Upper lobe of left lung (tissue), 6 donors: ENCODE results near the gene LRRC61. TPM values are rescaled to one million over a fixed set of nuclear protein-coding genes. Genes with fewer than 3 reads are reported as not detected.
A peak's percentile ranks its signal among the peaks of the same experiment; 100 is the strongest.

Experiments used
- ATAC-seq, 2 donors: fragments of 200-7000 bp; cut with Tn5 transposase; one replicate each; pipeline ENCODE4 v1.9.1; 2022; ENCODE audit warnings: mild to moderate bottlenecking in 2 of 2, moderate library complexity in 2 of 2; ENCODE audit not compliant: low FRiP score in 2 of 2
- DNase-seq, 2 donors: peaks; one replicate each; pipeline ENCODE4 v3.0.0-alpha.2; 2019 to 2020
- H3K27ac ChIP-seq, 4 donors: fragments of 200-600 bp; sonication (generic); one replicate each; pipeline ENCODE4 v1.5.1; 2016 to 2019
- H3K27me3 ChIP-seq, 4 donors: fragments of 200-600 bp; sonication (generic); one replicate each; pipeline ENCODE4 v1.5.1; 2017 to 2019
- H3K36me3 ChIP-seq, 4 donors: fragments of 200-600 bp; sonication (generic); one replicate each; pipeline ENCODE4 v1.5.1; 2016 to 2019
- H3K4me1 ChIP-seq, 4 donors: fragments of 200-600 bp; sonication (generic); one replicate each; pipeline ENCODE4 v1.5.1; 2018 to 2019
- H3K4me3 ChIP-seq, 4 donors: fragments of 200-600 bp; sonication (generic); one replicate each; pipeline ENCODE4 v1.5.1; 2017 to 2019; ENCODE audit warnings: mild to moderate bottlenecking in 2 of 4, moderate library complexity in 1 of 4
- H3K9me3 ChIP-seq, 4 donors: fragments of 200-600 bp; sonication (generic); one replicate each; pipeline ENCODE4 v1.5.1; 2018 to 2019
- EP300 ChIP-seq, 4 donors: sonication (generic); formaldehyde crosslinking; IDR thresholded peaks; one replicate each; pipeline ENCODE4 v1.5.1; 2017; ENCODE audit warnings: antibody characterized with exemption in 4 of 4, control low read depth in 2 of 4
- POLR2A ChIP-seq, 4 donors: fragments of 450-650 bp; IDR thresholded peaks; one replicate each; pipeline ENCODE4 v1.5.1; 2016 to 2017; ENCODE audit warnings: antibody characterized with exemption in 4 of 4, mild to moderate bottlenecking in 2 of 4
- POLR2AphosphoS5 ChIP-seq, 2 donors: sonication (generic); formaldehyde crosslinking; IDR thresholded peaks; one replicate each; pipeline ENCODE4 v1.5.1; 2017; ENCODE audit warnings: antibody characterized with exemption in 2 of 2
- WGBS, 2 donors: methylation state at CpG; one replicate each; pipeline ENCODE4 v1.1.5; 2017 to 2018; 5-methylcytosine and 5-hydroxymethylcytosine counted together
- total RNA-seq, 6 donors: library from RNA; depleted of rRNA in 4 of 6; stranded (reverse); fragments of >200 nt in 4 of 6; gene quantifications; one replicate each; pipeline versions ENCODE4 v1.1.0 to v1.2.1, GENCODE V29; 2016 to 2021
- TF ChIP-seq, protein P1 (sequence below), 6 experiments: fragments of 450-650 bp in 4 of 6; fragments of 200-600 bp in 2 of 6; sonication (generic) in 2 of 6; IDR thresholded peaks; one replicate each; pipeline ENCODE4 v1.5.1; 2016 to 2019; ENCODE audit warnings: antibody characterized with exemption in 6 of 6
- donor health status: DM: no; HTN: no; CAD: no; lungs with moderate emphysema.
- donor health status: DM: no; HTN: yes; CAD: no; lungs with severe emphysema.

Gene LRRC61
- total RNA-seq, 6 donors from 2014 or later: 15.4 to 31.4 (median 19.2) TPM

DNA sequence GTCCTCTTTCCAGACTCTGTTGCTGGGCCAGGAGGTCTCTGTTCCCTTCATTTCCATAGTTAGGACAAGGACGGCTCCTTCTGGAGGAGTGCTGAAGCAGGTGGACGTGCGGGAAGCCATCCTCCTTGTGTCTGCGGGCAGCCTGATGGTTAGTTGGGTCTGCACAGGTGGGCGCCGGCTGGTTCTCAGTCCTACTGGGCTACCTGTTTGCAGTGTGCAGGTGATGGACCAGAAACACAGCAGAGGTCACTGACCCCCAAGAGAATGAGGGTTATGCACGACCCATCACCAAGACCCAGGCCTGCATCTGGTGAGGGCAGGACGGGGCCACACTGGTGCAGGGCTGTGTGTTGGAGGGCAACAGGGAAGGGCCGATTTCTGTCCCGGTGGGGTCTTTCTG lies 10.5 kb downstream of the LRRC61 start:
- H3K27ac ChIP-seq: no peak overlapping the region
- TF ChIP-seq, protein P1, sequence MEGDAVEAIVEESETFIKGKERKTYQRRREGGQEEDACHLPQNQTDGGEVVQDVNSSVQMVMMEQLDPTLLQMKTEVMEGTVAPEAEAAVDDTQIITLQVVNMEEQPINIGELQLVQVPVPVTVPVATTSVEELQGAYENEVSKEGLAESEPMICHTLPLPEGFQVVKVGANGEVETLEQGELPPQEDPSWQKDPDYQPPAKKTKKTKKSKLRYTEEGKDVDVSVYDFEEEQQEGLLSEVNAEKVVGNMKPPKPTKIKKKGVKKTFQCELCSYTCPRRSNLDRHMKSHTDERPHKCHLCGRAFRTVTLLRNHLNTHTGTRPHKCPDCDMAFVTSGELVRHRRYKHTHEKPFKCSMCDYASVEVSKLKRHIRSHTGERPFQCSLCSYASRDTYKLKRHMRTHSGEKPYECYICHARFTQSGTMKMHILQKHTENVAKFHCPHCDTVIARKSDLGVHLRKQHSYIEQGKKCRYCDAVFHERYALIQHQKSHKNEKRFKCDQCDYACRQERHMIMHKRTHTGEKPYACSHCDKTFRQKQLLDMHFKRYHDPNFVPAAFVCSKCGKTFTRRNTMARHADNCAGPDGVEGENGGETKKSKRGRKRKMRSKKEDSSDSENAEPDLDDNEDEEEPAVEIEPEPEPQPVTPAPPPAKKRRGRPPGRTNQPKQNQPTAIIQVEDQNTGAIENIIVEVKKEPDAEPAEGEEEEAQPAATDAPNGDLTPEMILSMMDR (IDR thresholded peaks at IDR 0.05): no peak
- TF ChIP-seq POLR2A (IDR thresholded peaks at IDR 0.05) (no peak), EP300 (IDR thresholded peaks at IDR 0.05) (no peak), POLR2AphosphoS5 (IDR thresholded peaks at IDR 0.05) (no peak)
- H3K9me3 ChIP-seq: no peaks in the 10 kb centered on the region
- peaks cover 0 to 16% (median 5%) of the 10 kb centered on the region in 4 donors for H3K4me1 ChIP-seq
- H3K36me3 ChIP-seq: peaks cover 0 to 26% (median 8%) of the 10 kb centered on the region in 4 donors
- DNase-seq (no peak), ATAC-seq (no peak)
- 92 to 94% methylated on average over 9 to 10 of the region's 10 CpGs for WGBS, 2 donors
- H3K27me3 ChIP-seq: no peaks in the 10 kb centered on the region
- no peak overlapping the region for H3K4me3 ChIP-seq

DNA sequence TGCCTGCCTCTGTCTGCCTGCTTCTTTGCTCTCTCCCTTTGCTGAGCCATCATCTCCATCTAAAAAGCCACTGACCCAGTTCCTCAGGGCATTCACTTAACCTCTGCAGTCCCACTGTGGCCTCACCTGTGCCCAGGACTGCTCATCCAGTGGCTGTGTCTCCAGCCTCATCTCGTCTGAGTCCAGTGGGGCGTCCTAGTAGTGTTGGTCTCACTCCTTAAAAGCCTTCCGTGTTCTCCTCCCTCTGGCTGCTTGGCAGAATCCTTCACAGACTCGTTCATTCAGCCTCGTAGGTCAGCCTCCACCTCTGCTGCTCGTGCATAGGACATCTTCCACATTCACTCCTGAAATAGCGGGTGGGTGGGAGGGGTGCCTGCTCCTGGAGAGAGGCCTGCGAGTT lies 11.0 kb downstream of the LRRC61 start:
- Histone ChIP-seq H3K9me3 (no peaks in the 10 kb centered on the region), H3K27ac (peak overlapping the region in 1 of 4 donors; percentile 56), H3K4me1 (peaks cover 3 to 16% (median 5%) of the 10 kb centered on the region in 4 donors), H3K36me3 (peaks cover 0 to 21% (median 7%) of the 10 kb centered on the region in 4 donors), H3K27me3 (no peaks in the 10 kb centered on the region), H3K4me3 (no peak overlapping the region)
- no peak for DNase-seq
- TF ChIP-seq EP300 (IDR thresholded peaks at IDR 0.05) (no peak), POLR2A (IDR thresholded peaks at IDR 0.05) (no peak), POLR2AphosphoS5 (IDR thresholded peaks at IDR 0.05) (no peak)
- TF ChIP-seq, protein P1 (IDR thresholded peaks at IDR 0.05): no peak
- 90 to 97% methylated on average over 7 to 8 of the region's 8 CpGs for WGBS, 2 donors
- no peak for ATAC-seq

DNA sequence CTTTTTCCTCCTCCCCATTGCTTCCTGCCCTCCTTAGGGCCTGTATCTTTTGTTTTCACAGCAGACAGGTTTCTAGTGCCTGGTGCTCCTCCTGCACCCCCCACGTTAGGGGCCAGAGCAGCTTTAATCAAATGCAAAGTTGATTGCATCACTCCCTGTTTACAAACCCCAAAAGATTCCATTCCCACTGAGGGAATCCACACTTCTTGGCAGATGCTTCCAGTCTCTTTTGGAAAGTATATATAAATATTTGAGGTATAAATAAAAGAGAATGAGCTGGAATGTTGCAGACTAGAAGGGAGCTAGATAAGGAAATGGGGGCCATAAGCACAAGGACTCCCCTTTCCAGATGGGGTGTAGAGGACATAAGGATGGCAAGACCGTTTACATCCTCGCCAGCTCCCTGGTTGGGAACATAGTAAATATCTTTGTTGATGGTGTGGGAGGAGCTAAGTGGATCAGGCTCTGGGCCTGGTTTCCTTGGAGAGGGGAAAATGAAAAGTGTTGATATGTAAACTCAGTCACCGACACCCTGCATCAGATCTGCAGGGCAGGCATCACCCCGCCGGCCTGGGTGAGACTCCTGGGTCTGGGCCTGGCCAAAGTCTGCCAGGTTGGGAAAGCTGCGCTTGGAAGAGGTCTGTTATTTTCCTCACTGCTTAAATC lies 12.1 kb downstream of the LRRC61 start:
- TF ChIP-seq POLR2A (IDR thresholded peaks at IDR 0.05): peak in 1 of 4 donors; percentile 26
- TF ChIP-seq, protein P1 (IDR thresholded peaks at IDR 0.05): no peak
- Histone ChIP-seq H3K9me3 (no peaks in the 10 kb centered on the region), H3K36me3 (peaks cover 0 to 12% (median 2%) of the 10 kb centered on the region in 4 donors), H3K27me3 (peaks cover 0 to 4% (median 1%) of the 10 kb centered on the region in 4 donors), H3K4me3 (no peak overlapping the region), H3K27ac (peak overlapping the region in 2 of 4 donors; percentile 23 to 61), H3K4me1 (peaks cover 6 to 18% (median 13%) of the 10 kb centered on the region in 4 donors)
- WGBS, 2 donors: 56 to 64% methylated on average over 5 to 7 of the region's 7 CpGs
- no peak for DNase-seq
- ATAC-seq: no peak

DNA sequence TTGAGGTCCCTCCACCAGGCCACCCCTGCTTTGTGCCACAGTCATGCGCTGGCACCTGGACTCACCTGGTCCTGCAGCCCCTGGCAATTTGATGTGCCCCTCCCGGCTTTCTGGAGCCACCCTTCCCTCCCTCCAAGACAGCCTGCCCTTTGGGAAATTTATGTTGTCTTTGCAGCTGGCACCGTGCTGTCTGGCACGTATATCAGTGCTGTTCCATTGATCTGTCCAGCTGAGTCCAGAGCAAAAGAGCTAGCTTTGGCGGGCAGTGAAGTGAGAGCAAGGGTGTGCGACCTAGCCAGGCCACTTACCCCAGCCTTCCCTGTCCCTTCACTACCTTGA lies 12.6 kb downstream of the LRRC61 start:
- 75 to 82% methylated on average over 6 of the region's 6 CpGs for WGBS, 2 donors
- peak overlapping the region in 3 of 4 donors; percentile 23 to 61 (median 46) for H3K27ac ChIP-seq
- TF ChIP-seq EP300 (IDR thresholded peaks at IDR 0.05) (no peak), POLR2AphosphoS5 (IDR thresholded peaks at IDR 0.05) (no peak), POLR2A (IDR thresholded peaks at IDR 0.05) (no peak)
- TF ChIP-seq, protein P1 (IDR thresholded peaks at IDR 0.05): no peak
- H3K36me3 ChIP-seq: peaks cover 0 to 7% (median 0%) of the 10 kb centered on the region in 4 donors
- DNase-seq (no peak), ATAC-seq (no peak)
- no peaks in the 10 kb centered on the region for H3K9me3 ChIP-seq
- peaks cover 0 to 8% (median 4%) of the 10 kb centered on the region in 4 donors for H3K27me3 ChIP-seq
- H3K4me1 ChIP-seq: peaks cover 6 to 23% (median 18%) of the 10 kb centered on the region in 4 donors
- H3K4me3 ChIP-seq: no peak overlapping the region

DNA sequence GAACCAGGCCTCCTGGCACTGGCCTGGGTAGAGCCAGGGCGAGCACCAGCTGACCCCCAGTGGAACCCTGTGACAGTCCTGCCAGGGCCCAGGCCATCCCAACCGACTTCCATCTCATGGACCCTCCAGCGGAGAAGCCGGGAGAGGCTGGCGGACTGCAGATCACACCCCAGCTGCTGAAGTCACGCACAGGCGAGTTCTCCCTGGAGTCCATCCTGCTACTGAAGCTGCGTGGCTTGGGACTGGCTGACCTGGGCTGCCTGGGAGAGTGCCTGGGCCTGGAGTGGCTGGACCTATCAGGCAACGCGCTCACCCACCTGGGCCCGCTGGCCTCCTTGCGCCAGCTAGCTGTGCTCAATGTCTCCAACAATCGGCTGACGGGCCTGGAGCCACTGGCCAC lies 13.6 kb downstream of the LRRC61 start:
- H3K27ac ChIP-seq: peak overlapping the region in 2 of 4 donors; percentile 35 to 46

More for the DNA sequence above, 13.6 kb downstream of the LRRC61 start:
- TF ChIP-seq, protein P1 (IDR thresholded peaks at IDR 0.05): no peak
- TF ChIP-seq POLR2AphosphoS5 (IDR thresholded peaks at IDR 0.05) (no peak), EP300 (IDR thresholded peaks at IDR 0.05) (no peak), POLR2A (IDR thresholded peaks at IDR 0.05) (no peak)
- no peak overlapping the region for H3K4me3 ChIP-seq
- H3K9me3 ChIP-seq: no peaks in the 10 kb centered on the region
- 100% methylated on average over 1 to 2 of the region's 14 CpGs for WGBS, 2 donors
- no peak for ATAC-seq
- DNase-seq: peak in 1 of 2 donors; percentile 76
- H3K4me1 ChIP-seq: peaks cover 12 to 33% (median 26%) of the 10 kb centered on the region in 4 donors
- H3K27me3 ChIP-seq: peaks cover 0 to 15% (median 6%) of the 10 kb centered on the region in 4 donors
- peaks cover 0 to 7% (median 0%) of the 10 kb centered on the region in 4 donors for H3K36me3 ChIP-seq
